ENCODE measurements around the gene NHS. TPM values are rescaled to one million over a fixed set of nuclear protein-coding genes. Genes with fewer than 3 reads are reported as not detected.

NHS gene
- total and polyA plus RNA-seq, 2 of the 13 experiments (the other 11 are each of a cell fraction or from before 2014, with no cell fraction given): 0.02 TPM; not detected in 1

DNA sequence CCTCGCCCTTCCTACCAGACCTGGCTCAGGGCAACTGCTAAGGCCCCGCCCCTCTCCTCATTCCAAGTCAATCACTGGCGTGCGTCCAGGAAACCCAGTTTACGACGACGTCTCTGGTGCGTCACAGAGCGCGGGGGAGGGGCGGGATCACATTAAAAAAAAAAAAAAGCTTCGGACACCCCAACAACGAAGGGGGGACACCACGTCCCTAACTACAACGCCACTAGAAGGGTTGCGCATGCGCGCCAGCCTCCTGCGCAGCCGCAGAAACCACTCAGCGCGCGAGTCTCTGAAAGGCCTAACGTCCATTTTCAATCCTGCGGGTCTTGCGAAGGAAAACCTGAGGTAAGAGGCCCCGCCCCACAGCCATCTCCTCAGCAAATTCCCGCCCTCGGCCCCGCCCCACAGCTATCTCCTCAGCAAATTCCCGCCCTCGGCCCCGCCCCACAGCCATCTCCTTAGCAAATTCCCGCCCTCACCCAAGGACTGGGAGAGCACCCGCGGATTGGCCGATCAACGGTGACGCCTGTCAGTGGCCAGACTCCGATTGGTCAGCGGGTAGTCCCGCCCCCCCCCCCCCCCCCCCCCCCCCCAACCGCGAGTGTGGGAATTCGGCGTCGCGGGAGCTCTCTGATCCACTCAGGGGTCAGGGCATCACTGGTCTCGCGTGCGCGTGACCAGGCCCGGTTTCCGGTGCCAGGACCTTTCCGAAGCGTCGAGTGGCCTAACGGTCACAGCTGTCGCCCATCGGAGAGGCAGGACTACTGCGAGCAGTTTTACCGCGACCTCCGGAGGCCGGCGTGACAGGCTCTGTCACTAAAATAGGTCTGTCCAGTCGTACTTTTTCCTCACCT is 362.1 kb downstream of the NHS start, which contains the start of gene SCML1 (continued):
- TF ChIP-seq PRDM4 (CRISPR knock-in tag; IDR thresholded peaks at IDR 0.05; ENCODE audit: borderline replicate concordance) (no peak), ZFY (CRISPR knock-in tag; IDR thresholded peaks at IDR 0.05) (peak; percentile 42; the same call in 1 of the 2 replicates), ZBTB21 (CRISPR knock-in tag; IDR thresholded peaks at IDR 0.05) (peak; percentile 62; the same call in 1 of the 2 replicates), GMEB2 (CRISPR knock-in tag; IDR thresholded peaks at IDR 0.05; ENCODE audit: low read depth) (no peak), NR2C2 (CRISPR knock-in tag; IDR thresholded peaks at IDR 0.05; ENCODE audit: borderline replicate concordance) (no peak), ZHX2 (IDR thresholded peaks at IDR 0.05; ENCODE audit: low read depth) (peak; percentile 64; the same call in 1 of the 2 replicates), ZHX2 (CRISPR knock-in tag; IDR thresholded peaks at IDR 0.05; ENCODE audit: borderline replicate concordance) (no peak), DMTF1 (CRISPR knock-in tag; IDR thresholded peaks at IDR 0.05) (no peak)
- TF ChIP-seq, protein P1, sequence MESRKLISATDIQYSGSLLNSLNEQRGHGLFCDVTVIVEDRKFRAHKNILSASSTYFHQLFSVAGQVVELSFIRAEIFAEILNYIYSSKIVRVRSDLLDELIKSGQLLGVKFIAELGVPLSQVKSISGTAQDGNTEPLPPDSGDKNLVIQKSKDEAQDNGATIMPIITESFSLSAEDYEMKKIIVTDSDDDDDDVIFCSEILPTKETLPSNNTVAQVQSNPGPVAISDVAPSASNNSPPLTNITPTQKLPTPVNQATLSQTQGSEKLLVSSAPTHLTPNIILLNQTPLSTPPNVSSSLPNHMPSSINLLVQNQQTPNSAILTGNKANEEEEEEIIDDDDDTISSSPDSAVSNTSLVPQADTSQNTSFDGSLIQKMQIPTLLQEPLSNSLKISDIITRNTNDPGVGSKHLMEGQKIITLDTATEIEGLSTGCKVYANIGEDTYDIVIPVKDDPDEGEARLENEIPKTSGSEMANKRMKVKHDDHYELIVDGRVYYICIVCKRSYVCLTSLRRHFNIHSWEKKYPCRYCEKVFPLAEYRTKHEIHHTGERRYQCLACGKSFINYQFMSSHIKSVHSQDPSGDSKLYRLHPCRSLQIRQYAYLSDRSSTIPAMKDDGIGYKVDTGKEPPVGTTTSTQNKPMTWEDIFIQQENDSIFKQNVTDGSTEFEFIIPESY (CRISPR knock-in tag; IDR thresholded peaks at IDR 0.05): no peak
- TF ChIP-seq, protein P2, sequence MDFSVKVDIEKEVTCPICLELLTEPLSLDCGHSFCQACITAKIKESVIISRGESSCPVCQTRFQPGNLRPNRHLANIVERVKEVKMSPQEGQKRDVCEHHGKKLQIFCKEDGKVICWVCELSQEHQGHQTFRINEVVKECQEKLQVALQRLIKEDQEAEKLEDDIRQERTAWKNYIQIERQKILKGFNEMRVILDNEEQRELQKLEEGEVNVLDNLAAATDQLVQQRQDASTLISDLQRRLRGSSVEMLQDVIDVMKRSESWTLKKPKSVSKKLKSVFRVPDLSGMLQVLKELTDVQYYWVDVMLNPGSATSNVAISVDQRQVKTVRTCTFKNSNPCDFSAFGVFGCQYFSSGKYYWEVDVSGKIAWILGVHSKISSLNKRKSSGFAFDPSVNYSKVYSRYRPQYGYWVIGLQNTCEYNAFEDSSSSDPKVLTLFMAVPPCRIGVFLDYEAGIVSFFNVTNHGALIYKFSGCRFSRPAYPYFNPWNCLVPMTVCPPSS (IDR thresholded peaks at IDR 0.05): no peak
